Activated B cell treated with CpG ODN at 0.5 μM for 24 hours (primary cell): Measurements from ENCODE around the gene GLCCI1. TPM values are rescaled to one million over a fixed set of nuclear protein-coding genes. Genes with fewer than 3 reads are reported as not detected.
A peak's percentile ranks its signal among the peaks of the same experiment; 100 is the strongest.

ENCODE experiments used
- ATAC-seq: fragments of 200-7000 bp; cut with Tn5 transposase; one replicate; pipeline ENCODE4 v1.10.0; 2021; ENCODE audit warnings: low read depth, mild to moderate bottlenecking, moderate library complexity
- CTCF ChIA-PET: fragments of 350-600 bp; sonication (Branson Sonifier 250); formaldehyde crosslinking; loops from one replicate; lab custom pipeline; 2021; ENCODE audit warnings: antibody characterized with exemption; lab: Charles Lee
- POLR2A ChIA-PET: fragments of 350-600 bp; sonication (Branson Sonifier 250); formaldehyde crosslinking; loops from one replicate; lab custom pipeline; 2021; ENCODE audit warnings: antibody characterized with exemption; lab: Charles Lee
- DNase-seq: peaks from one replicate; pipeline ENCODE4 v3.0.0; 2022
- H3K27ac Mint-ChIP-seq: one replicate; pipeline ENCODE4 v1.8.0; 2020; ENCODE audit warnings: mixed read lengths
- H3K27me3 Mint-ChIP-seq: one replicate; pipeline ENCODE4 v1.8.0; 2021; ENCODE audit warnings: mixed read lengths
- H3K36me3 Mint-ChIP-seq: one replicate; pipeline ENCODE4 v1.8.0; 2021; ENCODE audit warnings: low read depth, mixed read lengths
- H3K4me1 Mint-ChIP-seq: one replicate; pipeline ENCODE4 v1.8.0; 2021; ENCODE audit warnings: mixed read lengths
- H3K4me3 Mint-ChIP-seq: one replicate; pipeline ENCODE4 v1.8.0; 2020; ENCODE audit warnings: mild to moderate bottlenecking, mixed read lengths
- H3K9me3 Mint-ChIP-seq: one replicate; pipeline ENCODE4 v1.8.0; 2020; ENCODE audit warnings: mixed read lengths
- CTCF ChIP-seq: fragments of 200-600 bp; IDR thresholded peaks from one replicate; pipeline ENCODE4 v1.8.0; 2022; ENCODE audit warnings: antibody characterized with exemption, mild to moderate bottlenecking
- intact Hi-C: fragments of 100-400 bp; cut with micrococcal nuclease; formaldehyde crosslinking; loops from one replicate; pipeline ENCODE4 v1.15.1; 2024
- total RNA-seq: library from RNA; stranded (reverse); gene quantifications from 2 replicates; pipeline ENCODE4 v1.2.3, GENCODE V29; 2022

The GLCCI1 gene
- total RNA-seq, 1 donor from 2014 or later, result 37.4 TPM

- Mint-ChIP-seq H3K4me1 (peaks cover 40% of the 10 kb centered on the region), H3K27me3 (no peaks in the 10 kb centered on the region), H3K9me3 (no peaks in the 10 kb centered on the region), H3K27ac (no peak overlapping the region), H3K36me3 (no peaks in the 10 kb centered on the region), H3K4me3 (peak overlapping the region; percentile 32)
- ChIA-PET CTCF (interaction anchor here (0.9 to 1.5 kb wide), 3 partner anchors 37 to 217 kb away, joined by 3 to 4 read pairs (median 3); no protein-coding TSS in a partner anchor), POLR2A (interaction anchor here (0.5 to 1.7 kb wide), 3 partner anchors 75 to 1632 kb away, joined by 3 to 5 read pairs (median 4); partner anchors contain the start of gene UMAD1)
- ATAC-seq (no peak), DNase-seq (no peak)
- TF ChIP-seq CTCF, result no peak
- intact Hi-C loops, result no loop called here
These were observed 4.5 kb downstream of the GLCCI1 start for GRCh38 chr7:7972922-7973594.

GRCh38 chr7:7976677-7977076 lies 8.1 kb downstream of the GLCCI1 start:
- ChIA-PET POLR2A (interaction anchor here (1.5 to 3.9 kb wide), 2 partner anchors 8 to 32 kb away, joined by 5 to 32 read pairs; partner anchors contain the start of gene GLCCI1), CTCF (interaction anchor here (0.9 kb wide), 1 partner anchor 61 kb away, joined by 3 read pairs; no protein-coding TSS in a partner anchor)
- TF ChIP-seq CTCF, result no peak
- H3K27me3 Mint-ChIP-seq, result no peaks in the 10 kb centered on the region
- H3K4me1 Mint-ChIP-seq, result peaks cover 58% of the 10 kb centered on the region
- ATAC-seq (no peak), DNase-seq (no peak)
- intact Hi-C loops, result no loop called here
- H3K4me3 Mint-ChIP-seq, result no peak overlapping the region
- H3K9me3 Mint-ChIP-seq, result no peaks in the 10 kb centered on the region
- no peak overlapping the region for H3K27ac Mint-ChIP-seq
- peaks cover 3% of the 10 kb centered on the region for H3K36me3 Mint-ChIP-seq

GRCh38 chr7:7977774-7978173 lies 9.2 kb downstream of the GLCCI1 start:
- ATAC-seq (no peak), DNase-seq (no peak)
- no peak overlapping the region for H3K27ac Mint-ChIP-seq
- POLR2A ChIA-PET, result interaction anchor here (3.9 kb wide), 1 partner anchor 9 kb away, joined by 32 read pairs; the partner anchor contains the start of gene GLCCI1
- intact Hi-C loops, result loop anchor here (1.0 to 2.0 kb wide), 2 partner anchors 11 to 19 kb away; no protein-coding TSS in a partner anchor
- H3K27me3 Mint-ChIP-seq, result no peaks in the 10 kb centered on the region
- H3K9me3 Mint-ChIP-seq, result no peaks in the 10 kb centered on the region
- CTCF ChIA-PET, result no interaction called here
- H3K4me3 Mint-ChIP-seq, result no peak overlapping the region
- peaks cover 7% of the 10 kb centered on the region for H3K36me3 Mint-ChIP-seq
- H3K4me1 Mint-ChIP-seq, result peaks cover 61% of the 10 kb centered on the region
- TF ChIP-seq CTCF, result no peak

GRCh38 chr7:7978860-7979259 lies 10.3 kb downstream of the GLCCI1 start:
- H3K27ac Mint-ChIP-seq, result no peak overlapping the region

More at GRCh38 chr7:7978860-7979259, 10.3 kb downstream of the GLCCI1 start:
- Mint-ChIP-seq H3K9me3 (no peaks in the 10 kb centered on the region), H3K27me3 (no peaks in the 10 kb centered on the region), H3K36me3 (peaks cover 7% of the 10 kb centered on the region), H3K4me1 (peaks cover 54% of the 10 kb centered on the region), H3K4me3 (no peak overlapping the region)
- POLR2A ChIA-PET, result interaction anchor here (3.9 kb wide), 1 partner anchor 10 kb away, joined by 32 read pairs; the partner anchor contains the start of gene GLCCI1
- no peak for TF ChIP-seq CTCF
- DNase-seq, result no peak
- CTCF ChIA-PET, result interaction anchor here (1.0 kb wide), 2 partner anchors 8 to 297 kb away, joined by 3 read pairs; no protein-coding TSS in a partner anchor
- intact Hi-C loops, result loop anchor here (1.0 to 2.0 kb wide), 2 partner anchors 9 to 18 kb away; no protein-coding TSS in a partner anchor
- ATAC-seq, result no peak
